Muscle of leg (tissue), 11 donors: Measurements from ENCODE around the gene RBFOX2. TPM values are rescaled to one million over a fixed set of nuclear protein-coding genes. Genes with fewer than 3 reads are reported as not detected.

Experiments used
- DNase-seq: peaks from one replicate; pipeline ENCODE4 v3.0.0; 2013
- H3K27ac ChIP-seq: one replicate; pipeline ENCODE4 v1.5.1; 2013; ENCODE audit warnings: mild to moderate bottlenecking, low read length, control low read depth
- H3K27me3 ChIP-seq: one replicate; pipeline ENCODE4 v1.6.1; 2013; ENCODE audit warnings: low read length; ENCODE audit not compliant: control insufficient read depth, insufficient read depth
- H3K36me3 ChIP-seq: one replicate; pipeline ENCODE4 v1.6.1; 2013; ENCODE audit warnings: low read length; ENCODE audit not compliant: control insufficient read depth, insufficient read depth
- H3K4me1 ChIP-seq: one replicate; pipeline ENCODE4 v1.6.1; 2013; ENCODE audit warnings: low read length; ENCODE audit not compliant: control insufficient read depth, insufficient read depth
- H3K4me3 ChIP-seq: one replicate; pipeline ENCODE4 v1.5.1; 2013; ENCODE audit warnings: low read length, control low read depth
- H3K9me3 ChIP-seq: replicated peaks from 2 replicates; pipeline ENCODE4 v1.6.1; 2013; ENCODE audit warnings: low read depth, low read length; ENCODE audit not compliant: control insufficient read depth
- WGBS: methylation state at CpG from one replicate; pipeline ENCODE4 v1.1.5; 2013; ENCODE audit warnings: missing lambda C conversion rate; ENCODE audit not compliant: insufficient coverage; 5-methylcytosine and 5-hydroxymethylcytosine counted together
- polyA plus RNA-seq, 8 donors: library from polyadenylated mRNA; unstranded; fragments of 120-200 nt; gene quantifications; one replicate each; pipeline versions ENCODE4 v1.2.1 to v1.2.3, GENCODE V29; 2013; ENCODE audit warnings: inconsistent platforms in 1 of 8, low replicate concordance in 1 of 8; ENCODE audit not compliant: insufficient read length in 8 of 8, insufficient read depth in 1 of 8
- total RNA-seq: library from RNA; stranded (reverse); fragments of 120-200 nt; gene quantifications from one replicate; pipeline ENCODE4 v1.2.4, GENCODE V29; 2013

RBFOX2 gene
- total and polyA plus RNA-seq, 9 donors, result 159 to 234 (median 197) TPM

DNA sequence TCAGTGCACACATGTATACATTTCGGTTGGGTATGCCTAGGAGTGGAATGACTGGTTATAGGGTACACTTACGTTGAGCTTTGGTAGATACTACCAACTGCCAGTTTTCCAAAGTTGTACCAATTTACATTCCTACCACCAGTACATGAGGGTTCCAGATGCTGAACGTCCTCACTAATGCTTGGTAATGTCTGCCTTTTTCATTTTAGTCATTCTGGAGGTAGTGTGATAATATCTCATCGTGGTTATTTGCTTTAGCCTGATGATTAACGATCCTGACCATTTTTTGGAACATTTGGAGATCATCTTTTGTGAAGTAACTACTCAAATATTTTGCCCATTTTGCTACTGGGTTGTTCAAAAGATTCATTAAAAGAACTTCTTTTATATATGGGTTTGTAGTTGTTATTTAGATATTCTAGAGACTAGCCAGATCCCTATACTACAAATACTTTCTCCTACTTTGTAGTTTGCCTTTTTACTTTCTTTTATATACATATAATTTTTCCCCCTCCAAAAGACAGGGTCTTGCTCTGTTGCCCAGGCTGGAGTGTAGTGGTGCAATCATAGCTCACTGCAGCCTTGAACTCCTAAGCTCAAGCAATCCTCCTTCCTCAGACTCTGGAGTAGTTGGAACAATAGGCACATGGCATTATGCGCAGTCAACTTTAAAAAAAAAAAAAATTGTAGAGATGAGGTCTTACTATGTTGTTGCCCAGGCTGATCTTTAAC lies 62.1 kb downstream of the RBFOX2 start:
- H3K4me3 ChIP-seq, result no peak overlapping the region
- no peaks in the 10 kb centered on the region for H3K36me3 ChIP-seq
- DNase-seq, result no peak
- H3K27me3 ChIP-seq, result no peaks in the 10 kb centered on the region
- H3K4me1 ChIP-seq, result peaks cover 18% of the 10 kb centered on the region
- no peak overlapping the region for H3K27ac ChIP-seq
- no peaks in the 10 kb centered on the region for H3K9me3 ChIP-seq
- WGBS, result no CpG with 5 or more reads among the region's 6 CpGs

DNA sequence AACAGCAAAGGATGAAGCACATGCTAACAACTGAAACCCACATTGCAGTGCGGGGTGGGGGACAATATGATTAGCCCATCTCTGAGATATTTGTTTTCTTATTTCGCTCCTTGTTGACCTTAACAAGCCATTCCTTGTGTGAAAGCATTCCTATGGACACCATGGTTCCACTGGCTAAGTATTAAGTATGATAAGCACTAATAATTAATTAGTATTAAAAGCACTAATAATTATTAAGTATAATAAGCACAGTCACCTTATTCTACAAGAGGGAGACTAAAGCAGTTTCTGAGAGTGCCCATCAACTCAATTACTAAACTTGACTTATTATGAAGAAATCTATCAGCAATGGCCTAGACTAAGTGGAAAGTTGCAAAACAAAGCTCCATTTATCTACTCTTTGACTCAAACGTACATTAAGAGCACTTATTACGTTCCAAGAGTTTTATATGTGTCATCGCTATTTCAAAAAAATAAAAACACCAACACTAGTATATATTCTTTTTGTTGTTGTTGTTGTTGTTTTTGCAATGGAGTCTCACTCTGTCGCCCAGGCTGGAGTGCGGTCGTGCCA lies 65.3 kb downstream of the RBFOX2 start:
- H3K4me1 ChIP-seq, result peaks cover 10% of the 10 kb centered on the region
- no peaks in the 10 kb centered on the region for H3K9me3 ChIP-seq
- H3K27ac ChIP-seq, result no peak overlapping the region
- no peak overlapping the region for H3K4me3 ChIP-seq
- H3K36me3 ChIP-seq, result no peaks in the 10 kb centered on the region
- H3K27me3 ChIP-seq, result no peaks in the 10 kb centered on the region
- WGBS, result 100% methylated on average over 1 of the region's 8 CpGs
- DNase-seq, result no peak

DNA sequence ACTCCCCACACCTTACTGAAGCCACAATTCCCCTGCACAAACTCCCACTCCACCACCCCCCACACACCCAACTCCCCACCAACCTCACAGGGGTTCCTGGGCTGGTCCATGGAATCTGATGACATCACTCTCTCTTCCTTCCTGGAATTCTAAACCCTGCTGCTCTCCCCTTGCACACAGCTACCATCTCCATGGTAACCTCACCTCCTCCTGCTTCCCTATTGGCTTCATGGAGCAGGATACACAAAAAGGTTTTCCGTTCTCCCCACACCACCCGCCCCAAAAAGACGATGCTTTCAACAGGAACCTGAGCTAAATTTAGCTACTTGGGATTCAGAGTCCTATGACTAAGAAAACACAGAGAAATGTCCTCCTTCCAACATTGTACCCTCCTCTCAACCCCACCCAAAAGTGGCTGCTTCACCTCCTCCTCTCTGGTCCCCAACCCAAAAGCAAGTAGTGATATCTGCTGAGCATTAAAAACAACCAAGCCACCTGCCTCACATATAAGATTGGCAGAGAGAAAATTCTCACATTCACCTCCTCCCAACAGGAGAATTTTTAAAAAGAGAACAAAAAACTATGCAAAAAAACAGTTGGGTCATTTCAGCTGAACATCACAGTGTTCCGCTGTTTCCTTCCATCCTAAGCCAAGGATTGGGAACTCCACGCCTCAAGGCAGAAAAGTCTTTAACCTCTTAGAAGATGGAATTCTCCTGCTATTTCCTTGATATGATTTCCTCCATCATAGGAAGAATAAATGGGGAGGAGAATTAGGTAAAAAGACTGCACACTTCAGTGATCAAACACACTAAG lies 66.9 kb downstream of the RBFOX2 start:
- Histone ChIP-seq H3K4me3 (no peak overlapping the region), H3K9me3 (no peaks in the 10 kb centered on the region), H3K36me3 (no peaks in the 10 kb centered on the region), H3K27me3 (no peaks in the 10 kb centered on the region), H3K4me1 (peaks cover 10% of the 10 kb centered on the region), H3K27ac (peak overlapping the region; percentile 87)
- DNase-seq, result peak; percentile 95
- WGBS, result 4% methylated on average over 3 of the region's 5 CpGs

DNA sequence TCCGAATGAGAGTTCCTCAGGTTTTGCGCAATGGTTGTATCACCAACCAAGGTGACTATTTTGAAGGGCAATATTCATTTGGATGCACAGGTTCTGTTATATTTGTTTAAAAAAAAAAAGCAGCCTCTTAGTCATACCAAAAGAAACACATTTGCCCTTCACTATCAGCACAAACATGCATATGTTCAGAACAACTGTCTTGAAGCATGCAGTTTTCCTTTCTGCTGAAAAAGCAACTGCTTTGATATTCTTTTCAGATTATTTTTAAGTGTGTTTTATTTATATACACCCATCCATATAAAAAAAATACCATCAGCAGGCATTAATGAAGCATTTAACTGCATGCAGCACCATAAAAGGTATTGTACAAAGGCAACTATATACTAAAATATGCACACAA lies 67.8 kb downstream of the RBFOX2 start:
- no peak for DNase-seq
- H3K4me3 ChIP-seq, result no peak overlapping the region
- H3K27me3 ChIP-seq, result no peaks in the 10 kb centered on the region
- H3K9me3 ChIP-seq, result no peaks in the 10 kb centered on the region
- H3K36me3 ChIP-seq, result no peaks in the 10 kb centered on the region
- peak overlapping the region; percentile 87 for H3K27ac ChIP-seq
- no CpG with 5 or more reads among the region's 2 CpGs for WGBS
- peaks cover 10% of the 10 kb centered on the region for H3K4me1 ChIP-seq

DNA sequence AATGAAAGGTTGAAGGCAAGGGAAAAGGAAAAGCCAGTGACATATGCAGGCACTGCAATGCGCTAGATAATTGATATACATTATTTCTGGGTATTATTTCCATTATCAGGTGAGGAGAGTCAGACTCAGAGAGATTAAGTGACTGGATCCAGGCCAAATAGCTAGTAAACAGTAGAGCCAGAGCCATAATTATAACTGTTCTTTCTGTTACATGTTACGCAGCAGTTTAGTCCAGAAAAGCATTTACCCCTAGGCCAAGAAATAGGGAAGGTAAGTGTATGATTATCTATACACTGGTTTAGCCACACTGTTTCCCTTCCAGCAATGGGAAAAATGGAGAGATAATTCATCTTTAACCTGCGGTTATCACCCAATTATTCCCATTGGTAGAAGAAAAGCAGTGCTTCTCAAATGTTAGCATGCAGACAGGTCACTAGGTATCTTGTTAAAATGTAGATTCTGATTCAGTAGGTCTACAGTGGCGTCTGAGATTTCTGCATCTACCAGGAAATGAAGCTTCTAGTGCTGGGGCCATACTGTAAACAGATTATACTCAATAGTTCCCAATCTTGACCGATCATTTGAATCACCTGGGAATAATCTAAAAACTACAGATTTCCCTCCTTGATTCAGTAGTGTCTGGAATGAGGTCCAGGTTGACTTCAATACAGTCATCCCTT lies 69.4 kb downstream of the RBFOX2 start:
- no peak for DNase-seq
- Histone ChIP-seq H3K4me1 (peaks cover 10% of the 10 kb centered on the region), H3K4me3 (no peak overlapping the region), H3K27me3 (no peaks in the 10 kb centered on the region), H3K36me3 (no peaks in the 10 kb centered on the region), H3K9me3 (no peaks in the 10 kb centered on the region), H3K27ac (no peak overlapping the region)
- no CpG with 5 or more reads among the region's 5 CpGs for WGBS

DNA sequence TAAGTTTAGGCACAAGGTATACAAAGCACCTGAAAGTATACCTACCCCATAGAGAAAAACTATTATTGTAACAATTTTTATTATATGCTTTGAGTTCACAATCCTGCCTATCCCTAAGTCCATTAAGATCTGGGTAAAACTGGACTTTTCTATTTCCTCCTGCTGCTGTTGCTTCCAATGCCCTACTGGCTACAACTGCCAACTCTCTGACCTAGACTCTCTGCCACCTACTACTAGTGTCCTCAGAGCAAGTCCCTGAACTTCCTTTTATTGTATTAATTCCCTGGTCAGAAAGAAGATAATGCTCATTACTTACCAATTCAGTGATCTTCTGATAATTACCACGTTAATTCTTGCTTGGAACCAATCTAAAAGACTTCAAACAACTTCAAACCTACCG lies 70.3 kb downstream of the RBFOX2 start:
- no peak for DNase-seq
- 100% methylated on average over 1 of the region's 2 CpGs for WGBS
- Histone ChIP-seq H3K4me1 (peaks cover 10% of the 10 kb centered on the region), H3K9me3 (no peaks in the 10 kb centered on the region), H3K27me3 (no peaks in the 10 kb centered on the region), H3K36me3 (no peaks in the 10 kb centered on the region), H3K27ac (no peak overlapping the region), H3K4me3 (no peak overlapping the region)

DNA sequence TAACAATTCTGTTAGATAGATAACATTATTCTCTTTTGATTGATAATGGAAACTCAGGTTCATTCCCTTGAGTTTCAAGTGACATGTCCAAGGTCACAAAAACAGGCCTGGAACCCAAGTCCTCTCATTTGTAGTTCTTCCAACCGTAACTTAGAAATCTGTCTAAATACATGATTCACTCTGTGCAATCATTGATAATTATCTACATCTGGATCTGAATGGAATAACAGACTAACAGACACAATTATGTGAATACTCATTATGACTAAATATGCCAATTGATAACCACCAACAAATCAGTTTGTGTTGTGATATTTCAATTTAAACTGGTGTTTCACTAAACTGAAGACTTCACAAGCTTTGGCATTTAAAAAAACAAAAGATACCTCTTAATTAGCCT lies 71.0 kb downstream of the RBFOX2 start:
- Histone ChIP-seq H3K4me1 (peaks cover 10% of the 10 kb centered on the region), H3K36me3 (no peaks in the 10 kb centered on the region), H3K4me3 (no peak overlapping the region), H3K27ac (no peak overlapping the region), H3K9me3 (no peaks in the 10 kb centered on the region), H3K27me3 (no peaks in the 10 kb centered on the region)
- DNase-seq, result no peak
- no CpG with 5 or more reads among the region's 1 CpG for WGBS

DNA sequence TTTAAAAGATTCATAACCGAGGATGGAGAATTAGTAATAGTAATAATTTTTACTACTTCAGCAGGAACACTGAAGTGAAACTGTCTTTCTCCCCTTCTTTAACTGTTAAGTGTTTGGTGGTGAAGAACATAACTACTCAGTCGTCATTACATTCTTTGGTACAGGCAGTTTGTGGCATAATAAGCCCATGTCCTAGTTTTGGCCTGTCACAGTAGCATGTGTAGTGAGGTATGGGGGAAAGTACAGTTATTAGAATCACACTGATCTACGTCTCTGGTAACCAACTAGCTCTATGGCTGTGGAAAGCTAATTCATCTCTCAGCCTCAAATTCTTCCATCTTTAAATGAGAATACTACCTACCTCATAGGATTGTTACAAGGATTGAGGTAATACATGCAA lies 71.8 kb downstream of the RBFOX2 start:
- no peak for DNase-seq
- no peak overlapping the region for H3K4me3 ChIP-seq
- no peaks in the 10 kb centered on the region for H3K9me3 ChIP-seq
- no peak overlapping the region for H3K27ac ChIP-seq
- WGBS, result no CpG with 5 or more reads among the region's 3 CpGs
- H3K27me3 ChIP-seq, result no peaks in the 10 kb centered on the region
- peaks cover 7% of the 10 kb centered on the region for H3K4me1 ChIP-seq
- no peaks in the 10 kb centered on the region for H3K36me3 ChIP-seq

DNA sequence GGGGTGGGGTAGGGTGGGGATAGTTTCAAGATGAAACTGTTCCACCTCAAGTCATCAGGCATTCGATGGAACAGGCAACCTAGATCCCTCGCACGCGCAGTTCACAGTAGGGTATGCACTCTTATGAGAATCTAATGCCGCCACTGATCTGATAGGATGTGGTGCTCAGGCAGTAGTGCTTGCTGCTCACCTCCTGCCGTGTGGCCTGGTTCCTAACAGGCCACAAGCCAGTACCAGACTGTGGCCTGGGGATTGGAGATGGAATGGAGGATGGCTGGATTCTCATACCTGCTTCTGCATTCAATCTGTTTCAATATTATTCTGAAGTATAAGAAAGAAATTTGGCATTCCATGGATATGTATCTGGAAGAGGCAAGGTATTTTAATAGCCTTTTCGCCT lies 73.1 kb downstream of the RBFOX2 start:
- H3K27me3 ChIP-seq, result no peaks in the 10 kb centered on the region
- no peak overlapping the region for H3K4me3 ChIP-seq
- no peaks in the 10 kb centered on the region for H3K9me3 ChIP-seq
- no CpG with 5 or more reads among the region's 7 CpGs for WGBS
- H3K27ac ChIP-seq, result no peak overlapping the region
- H3K36me3 ChIP-seq, result no peaks in the 10 kb centered on the region
- no peak for DNase-seq
- no peaks in the 10 kb centered on the region for H3K4me1 ChIP-seq

DNA sequence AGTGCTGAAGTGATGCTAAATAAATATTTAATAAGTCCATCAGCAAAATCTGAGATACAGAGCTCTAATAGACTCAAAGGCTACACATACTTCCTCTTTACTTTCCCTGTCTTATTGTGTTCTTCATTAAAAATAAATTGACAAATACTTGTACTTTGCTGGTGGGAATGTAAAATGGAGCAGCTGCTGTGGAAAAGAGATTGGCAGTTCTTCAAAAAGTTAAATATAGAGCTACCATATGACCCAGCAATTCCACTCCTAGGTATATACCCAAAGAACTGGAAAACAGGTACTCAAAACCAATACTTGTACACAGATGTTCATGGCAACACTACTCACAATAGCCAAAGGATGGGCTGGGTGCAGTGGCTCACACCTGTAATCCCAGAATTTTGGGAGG lies 76.0 kb downstream of the RBFOX2 start:
- H3K9me3 ChIP-seq, result no peaks in the 10 kb centered on the region
- no peaks in the 10 kb centered on the region for H3K4me1 ChIP-seq
- H3K27ac ChIP-seq, result no peak overlapping the region
- no peaks in the 10 kb centered on the region for H3K27me3 ChIP-seq
- no peak for DNase-seq
- H3K36me3 ChIP-seq, result no peaks in the 10 kb centered on the region
- H3K4me3 ChIP-seq, result no peak overlapping the region
